Endothelial cell of umbilical vein (primary cell): ENCODE results near the gene DPH2. TPM values are rescaled to one million over a fixed set of nuclear protein-coding genes. Genes with fewer than 3 reads are reported as not detected.

ENCODE experiments used
- BruUV-seq: library from RNA; stranded (reverse); fragments of 400-500 nt; replicated peaks from 2 replicates; lab custom pipeline; 2021; lab: Mats Ljungman, UMichigan
- CTCF ChIA-PET: fragments of 300-600, 350-600 bp; sonication (Branson Sonifier 250); formaldehyde crosslinking; loops from one replicate; lab custom pipeline; 2021; ENCODE audit warnings: antibody characterized with exemption, inconsistent platforms; lab: Charles Lee
- POLR2A ChIA-PET: fragments of 300-600, 350-600 bp; sonication (Branson Sonifier 250); formaldehyde crosslinking; loops from one replicate; lab custom pipeline; 2021; ENCODE audit warnings: antibody characterized with exemption, inconsistent platforms; lab: Charles Lee
- DNase-seq: peaks from one replicate; pipeline ENCODE4 v3.0.0-alpha.2; 2011; ENCODE audit warnings: low read depth, low spot score
- FAIRE-seq: peaks from 2 replicates; lab custom pipeline; 2011; peaks lifted over from hg19 to GRCh38; lab: Jason Lieb, UNC
- H2AFZ ChIP-seq: 2 replicates; pipeline ENCODE4 v1.6.0; 2012; ENCODE audit warnings: low read depth, low read length, control low read depth, inconsistent platforms
- H3K27ac ChIP-seq: 2 replicates; pipeline ENCODE4 v1.5.1; 2011; ENCODE audit warnings: low read depth, mild to moderate bottlenecking, control low read depth, low read length, moderate library complexity; ENCODE audit not compliant: insufficient read depth
- H3K27me3 ChIP-seq, 2 experiments: 2 replicates each; pipeline versions ENCODE4 v1.6.0 to v1.6.1; 2011; ENCODE audit warnings: low read length in 2 of 2, mixed read lengths in 1 of 2; ENCODE audit not compliant: control insufficient read depth in 2 of 2, insufficient read depth in 2 of 2
- H3K36me3 ChIP-seq, 2 experiments: 2 replicates in 1 of 2; 3 replicates in 1 of 2; pipeline ENCODE4 v1.5.1; 2011; ENCODE audit warnings: low read length in 2 of 2, mild to moderate bottlenecking in 1 of 2, moderate library complexity in 1 of 2; ENCODE audit not compliant: control insufficient read depth in 2 of 2, insufficient read depth in 2 of 2; ENCODE audit errors: extremely low read depth in 1 of 2
- H3K4me1 ChIP-seq: 3 replicates; pipeline ENCODE4 v1.5.1; 2011; ENCODE audit warnings: mild to moderate bottlenecking, low read length; ENCODE audit not compliant: control insufficient read depth, insufficient read depth; ENCODE audit errors: extremely low read depth
- H3K4me2 ChIP-seq: 2 replicates; pipeline ENCODE4 v1.6.1; 2011; ENCODE audit warnings: low read length, control low read depth, mixed read lengths; ENCODE audit not compliant: insufficient read depth
- H3K4me3 ChIP-seq, 3 experiments: fragments of 200-600 bp in 1 of 3; sonication (generic), shearing (Covaris generic) in 1 of 3; replicated peaks in 1 of 3; 2 replicates each; pipeline ENCODE4 v1.5.1; 2011 to 2016; ENCODE audit warnings: control low read depth in 3 of 3, low read length in 3 of 3, mild to moderate bottlenecking in 2 of 3, inconsistent platforms in 1 of 3, low read depth in 1 of 3, moderate library complexity in 1 of 3; ENCODE audit not compliant: insufficient read depth in 1 of 3
- H3K79me2 ChIP-seq: 2 replicates; pipeline ENCODE4 v1.6.0; 2012; ENCODE audit warnings: low read length, inconsistent platforms; ENCODE audit not compliant: control insufficient read depth, insufficient read depth
- H3K9ac ChIP-seq: replicated peaks from 2 replicates; pipeline ENCODE3; 2011; ENCODE audit warnings: low read length, control low read depth; ENCODE audit not compliant: insufficient read depth; ENCODE audit errors: extremely low read depth
- H3K9me1 ChIP-seq: replicated peaks from 3 replicates; pipeline ENCODE4 v1.6.0; 2011; ENCODE audit warnings: mild to moderate bottlenecking, low read length; ENCODE audit not compliant: control insufficient read depth, insufficient read depth; ENCODE audit errors: extremely low read depth
- H3K9me3 ChIP-seq: replicated peaks from 2 replicates; pipeline ENCODE4 v1.5.1; 2012; ENCODE audit warnings: low read length, inconsistent platforms; ENCODE audit not compliant: control insufficient read depth, insufficient read depth
- H4K20me1 ChIP-seq: replicated peaks from 2 replicates; pipeline ENCODE3; 2011; ENCODE audit warnings: mild to moderate bottlenecking, low read length; ENCODE audit not compliant: control insufficient read depth, insufficient read depth; ENCODE audit errors: extremely low read depth
- CTCF ChIP-seq, 2 donors: IDR thresholded peaks; 1 replicate in 1 of 2; 2 replicates in 1 of 2; pipeline ENCODE4 v1.5.1; 2011; ENCODE audit warnings: low read length in 2 of 2, mild to moderate bottlenecking in 2 of 2, moderate library complexity in 2 of 2, control low read depth in 1 of 2, inconsistent platforms in 1 of 2, low read depth in 1 of 2; ENCODE audit not compliant: insufficient read depth in 1 of 2; ENCODE audit errors: extremely low read depth in 1 of 2
- EZH2 ChIP-seq: IDR thresholded peaks from 2 replicates; pipeline ENCODE4 v1.6.1; 2012; ENCODE audit warnings: borderline replicate concordance, low read depth, mild to moderate bottlenecking, moderate library complexity, low read length, inconsistent platforms; ENCODE audit not compliant: severe bottlenecking
- FOS ChIP-seq: IDR thresholded peaks from 2 replicates; pipeline ENCODE4 v1.6.1; 2011; ENCODE audit warnings: mild to moderate bottlenecking, low read length, moderate library complexity, borderline replicate concordance; ENCODE audit not compliant: insufficient read depth
- GATA2 ChIP-seq: IDR thresholded peaks from 2 replicates; pipeline ENCODE4 v1.7.0; 2011; ENCODE audit warnings: low read depth, mild to moderate bottlenecking, moderate library complexity, mixed read lengths, low read length; ENCODE audit not compliant: insufficient read length, insufficient read depth
- JUN ChIP-seq: IDR thresholded peaks from 2 replicates; pipeline ENCODE4 v1.6.1; 2011; ENCODE audit warnings: borderline replicate concordance, low read depth; ENCODE audit not compliant: insufficient read length, insufficient read depth
- MAX ChIP-seq: IDR thresholded peaks from 2 replicates; pipeline ENCODE4 v1.6.1; 2011; ENCODE audit not compliant: insufficient read depth, insufficient read length
- MYC ChIP-seq: IDR thresholded peaks from one replicate; pipeline ENCODE4 v1.6.1; 2011; ENCODE audit warnings: mild to moderate bottlenecking, low read depth, low read length
- POLR2A ChIP-seq: IDR thresholded peaks from 2 replicates; pipeline ENCODE4 v1.6.1; 2012; ENCODE audit warnings: low read depth, mild to moderate bottlenecking, control low read depth, low read length
- POLR2AphosphoS5 ChIP-seq: IDR thresholded peaks from 2 replicates; pipeline ENCODE4 v1.6.1; 2012; ENCODE audit warnings: low read depth, mild to moderate bottlenecking, control low read depth, low read length, moderate library complexity; ENCODE audit not compliant: insufficient read depth
- dilution Hi-C: fragments of 300-500 bp; cut with MboI; formaldehyde crosslinking; loops from one replicate; pipeline ENCODE4 v1.15.0; 2019; ENCODE audit warnings: low sequenced_read_pairs; ENCODE audit not compliant: extremely low pct_ligation_motif_present
- intact Hi-C: fragments of 100-400 bp; cut with micrococcal nuclease; formaldehyde crosslinking; loops from one replicate; pipeline ENCODE4 v1.10.0; 2022
- polyA plus RNA-seq, 4 experiments: library from polyadenylated mRNA; depleted of rRNA in 3 of 4; stranded (reverse) in 3 of 4; unstranded in 1 of 4; fragments of >200 nt; gene quantifications; 2 replicates each; pipeline versions ENCODE4 v1.2.1 to v1.2.3, GENCODE V29; 2011 to 2012; ENCODE audit warnings: missing spikeins in 1 of 4
- total RNA-seq: library from RNA; stranded (reverse); gene quantifications from 2 replicates; pipeline ENCODE4 v1.2.3, GENCODE V29; 2021

The DPH2 gene
- total and polyA plus RNA-seq, 2 donors (not counting 3 experiments of a cell fraction or from before 2014, with no cell fraction given), result 28.1 to 59.1 TPM

- Histone ChIP-seq H3K9me3 (no peaks in the 10 kb centered on the region), H4K20me1 (no peaks in the 10 kb centered on the region), H3K9me1 (no peaks in the 10 kb centered on the region), H2AFZ (no peak overlapping the region), H3K4me2 (no peak overlapping the region), H3K27me3 (no peaks in the 10 kb centered on the region), H3K27ac (no peak overlapping the region), H3K4me3 (no peak overlapping the region), H3K79me2 (no peaks in the 10 kb centered on the region), H3K4me1 (no peaks in the 10 kb centered on the region), H3K36me3 (peaks cover 3 to 4% of the 10 kb centered on the region in 2 experiments), H3K9ac (no peak overlapping the region)
- no TSS peak for BruUV-seq
- DNase-seq (no peak), FAIRE-seq (no peak)
- no peak for TF ChIP-seq MYC
- no peak for TF ChIP-seq GATA2
- TF ChIP-seq MAX, result no peak
- no peak for TF ChIP-seq JUN
- no peak for TF ChIP-seq FOS
- no peak for TF ChIP-seq CTCF (IDR thresholded peaks at IDR 0.05; ENCODE audit: extremely low read depth in 1 of 2, insufficient read depth in 1 of 2, low read depth in 1 of 2, low read length in 2 of 2)
- TF ChIP-seq EZH2, result no peak
- TF ChIP-seq POLR2AphosphoS5, result no peak
- no peak for TF ChIP-seq POLR2A
- CTCF ChIA-PET, result interaction anchor here (1.8 to 2.6 kb wide), 2 partner anchors 14 to 157 kb away, joined by 6 to 14 read pairs; no protein-coding TSS in a partner anchor
- intact Hi-C loops, result no loop called here
- dilution Hi-C loops, result no loop called here
- POLR2A ChIA-PET, result no interaction called here
Measured at GRCh38 chr1:43921022-43921421, 48.8 kb upstream of the DPH2 start.
